ENCODE measurements around the gene NCOA4. TPM values are rescaled to one million over a fixed set of nuclear protein-coding genes. Genes with fewer than 3 reads are reported as not detected.
"Not testable (repeated sequence)": the region's sequence is repeated elsewhere in the genome, so short reads cannot be mapped to it uniquely, and the experiment has no call there.

Gene NCOA4
- total RNA-seq, 2 donors from 2014 or later, result 132 to 192 TPM

- Histone ChIP-seq H3K4me1 (no peaks in the 10 kb centered on the region), H3K27me3 (no peaks in the 10 kb centered on the region), H3K36me3 (no peaks in the 10 kb centered on the region), H3K4me3 (no peak overlapping the region), H3K9me3 (no peaks in the 10 kb centered on the region), H3K9ac (ENCODE audit: low read depth in 2 of 2, low read length in 2 of 2) (no peak overlapping the region), H3K27ac (no peak overlapping the region)
- TF ChIP-seq CTCF (IDR thresholded peaks at IDR 0.05), result no peak
- intact Hi-C loops (cut with DNase I), result no loop called here
- DNase-seq, result no peak
These were observed 37.7 kb upstream of the NCOA4 start for GRCh38 chr10:46068117-46068516.

- H3K4me1 ChIP-seq, result no peaks in the 10 kb centered on the region
- no peaks in the 10 kb centered on the region for H3K9me3 ChIP-seq
- no peak for DNase-seq
- no peaks in the 10 kb centered on the region for H3K36me3 ChIP-seq
- no peak for TF ChIP-seq CTCF (IDR thresholded peaks at IDR 0.05)
- no peak overlapping the region for H3K9ac ChIP-seq (ENCODE audit: low read depth in 2 of 2, low read length in 2 of 2)
- intact Hi-C loops (cut with DNase I), result no loop called here
- H3K27me3 ChIP-seq, result no peaks in the 10 kb centered on the region
- H3K27ac ChIP-seq, result no peak overlapping the region
- no peak overlapping the region for H3K4me3 ChIP-seq
These were observed 33.9 kb upstream of the NCOA4 start for GRCh38 chr10:46064269-46064817.

- Histone ChIP-seq H3K4me3 (no peak overlapping the region), H3K36me3 (no peaks in the 10 kb centered on the region), H3K4me1 (no peaks in the 10 kb centered on the region), H3K27me3 (no peaks in the 10 kb centered on the region), H3K27ac (no peak overlapping the region), H3K9ac (ENCODE audit: low read depth in 2 of 2, low read length in 2 of 2) (no peak overlapping the region), H3K9me3 (no peaks in the 10 kb centered on the region)
- no peak for DNase-seq
- TF ChIP-seq CTCF (IDR thresholded peaks at IDR 0.05), result no peak
- intact Hi-C loops (cut with DNase I), result no loop called here
These were observed 32.5 kb upstream of the NCOA4 start for GRCh38 chr10:46062723-46063428.

- H3K4me3 ChIP-seq, result no peak overlapping the region
- no peaks in the 10 kb centered on the region for H3K4me1 ChIP-seq
- no peak for DNase-seq
- H3K27ac ChIP-seq, result no peak overlapping the region
- intact Hi-C loops (cut with DNase I), result no loop called here
- no peak overlapping the region for H3K9ac ChIP-seq (ENCODE audit: low read depth in 2 of 2, low read length in 2 of 2)
- no peaks in the 10 kb centered on the region for H3K9me3 ChIP-seq
- H3K36me3 ChIP-seq, result no peaks in the 10 kb centered on the region
- TF ChIP-seq CTCF (IDR thresholded peaks at IDR 0.05), result no peak
- H3K27me3 ChIP-seq, result no peaks in the 10 kb centered on the region
These were observed 30.3 kb upstream of the NCOA4 start for GRCh38 chr10:46060706-46061105.

GRCh38 chr10:46057927-46058326, 27.5 kb upstream of the NCOA4 start:
- DNase-seq; H3K36me3 ChIP-seq; intact Hi-C loops (cut with DNase I); H3K4me1 ChIP-seq; H3K27ac ChIP-seq; H3K27me3 ChIP-seq; H3K9ac ChIP-seq (ENCODE audit: low read depth in 2 of 2, low read length in 2 of 2); H3K9me3 ChIP-seq; H3K4me3 ChIP-seq: not testable (repeated sequence)

GRCh38 chr10:46057038-46057437, 26.6 kb upstream of the NCOA4 start:
- Histone ChIP-seq H3K9me3 (no peaks in the 10 kb centered on the region), H3K9ac (ENCODE audit: low read depth in 2 of 2, low read length in 2 of 2) (no peak overlapping the region), H3K27me3 (no peaks in the 10 kb centered on the region), H3K4me3 (no peak overlapping the region), H3K27ac (no peak overlapping the region), H3K4me1 (no peaks in the 10 kb centered on the region), H3K36me3 (no peaks in the 10 kb centered on the region)
- DNase-seq, result no peak
- intact Hi-C loops (cut with DNase I), result no loop called here
- TF ChIP-seq CTCF (IDR thresholded peaks at IDR 0.05), result no peak

Measured in colonic mucosa (tissue), 4 donors.